HepG2 (cell line): ENCODE measurements around the gene ENDOD1. TPM values are rescaled to one million over a fixed set of nuclear protein-coding genes. Genes with fewer than 3 reads are reported as not detected.
A peak's percentile ranks its signal among the peaks of the same experiment; 100 is the strongest.

Experiments
- ARID5B ChIP-seq: IDR thresholded peaks from 2 replicates; pipeline ENCODE4 v1.4.0; 2020; ENCODE audit warnings: mild to moderate bottlenecking, missing genetic modification reagents
- ASH2L ChIP-seq: fragments of 300-600, 200-600 bp; sonication (generic); IDR thresholded peaks from 2 replicates; pipeline ENCODE4 v1.7.0; 2017; ENCODE audit warnings: low read depth, mild to moderate bottlenecking, moderate library complexity, mixed read lengths, low read length; ENCODE audit not compliant: insufficient read length
- DDIT3 ChIP-seq: sonication (generic); formaldehyde crosslinking; IDR thresholded peaks from 2 replicates; pipeline ENCODE4 v1.4.0; 2020; ENCODE audit warnings: mild to moderate bottlenecking, missing genetic modification reagents
- HNF1B ChIP-seq: sonication (generic); formaldehyde crosslinking; IDR thresholded peaks from 2 replicates; pipeline ENCODE4 v1.5.1; 2020; ENCODE audit warnings: mild to moderate bottlenecking, moderate library complexity, missing genetic modification reagents
- IRF2 ChIP-seq: IDR thresholded peaks from 2 replicates; pipeline ENCODE4 v1.6.1; 2018; ENCODE audit warnings: missing genetic modification reagents, missing compliant biosample characterization
- JUNB ChIP-seq: sonication (generic); formaldehyde crosslinking; IDR thresholded peaks from 2 replicates; pipeline ENCODE4 v1.8.0; 2022; ENCODE audit warnings: missing genetic modification reagents, mild to moderate bottlenecking, borderline replicate concordance
- NFIB ChIP-seq: sonication (generic); formaldehyde crosslinking; IDR thresholded peaks from 2 replicates; pipeline ENCODE4 v1.9.0; 2021; ENCODE audit warnings: missing genetic modification reagents, mild to moderate bottlenecking, borderline replicate concordance
- TEAD2 ChIP-seq: sonication (generic); formaldehyde crosslinking; IDR thresholded peaks from 2 replicates; pipeline ENCODE4 v1.9.0; 2021; ENCODE audit warnings: missing genetic modification reagents
- WIZ ChIP-seq: sonication (generic); formaldehyde crosslinking; IDR thresholded peaks from 2 replicates; pipeline ENCODE4 v1.5.1; 2020; ENCODE audit warnings: mild to moderate bottlenecking, missing genetic modification reagents
- ZBTB40 ChIP-seq, 2 experiments: fragments of 450-650 bp in 1 of 2; sonication (generic) in 1 of 2; formaldehyde crosslinking in 1 of 2; IDR thresholded peaks; 2 replicates each; pipeline versions ENCODE4 v1.6.1 to v1.8.0; 2016 to 2022; ENCODE audit warnings: antibody characterized with exemption in 1 of 2, mild to moderate bottlenecking in 1 of 2, missing genetic modification reagents in 1 of 2
- ZC3H13 ChIP-seq: sonication (generic); formaldehyde crosslinking; IDR thresholded peaks from 2 replicates; pipeline ENCODE4 v1.8.1; 2023; ENCODE audit warnings: mild to moderate bottlenecking, missing genetic modification reagents, moderate library complexity
- ZFY ChIP-seq: sonication (generic); formaldehyde crosslinking; IDR thresholded peaks from 2 replicates; pipeline ENCODE4 v1.4.0; 2020; ENCODE audit warnings: missing genetic modification reagents
- polyA plus RNA-seq, 8 experiments: library from polyadenylated mRNA; depleted of rRNA in 3 of 8; stranded (reverse) in 7 of 8; unstranded in 1 of 8; fragments of >200 nt; fragmentation: Illumina TruSeq in 4 of 8; extraction: Trizol in 4 of 8; gene quantifications; 2 replicates each; pipeline versions ENCODE4 v1.2.1 to v1.2.3, GENCODE V29; 2011 to 2016; ENCODE audit warnings: low read depth in 4 of 8, missing spikeins in 1 of 8, mixed read lengths in 1 of 8; ENCODE audit not compliant: insufficient read depth in 1 of 8
- total RNA-seq, 5 experiments: library from RNA; depleted of rRNA; stranded (reverse); fragments of >200 nt; fragmentation: Illumina TruSeq; extraction: Trizol; gene quantifications; 2 replicates each; pipeline ENCODE4 v1.2.3, GENCODE V29; 2016; ENCODE audit warnings: low read depth in 1 of 5

Gene ENDOD1
- total and polyA plus RNA-seq, 2 of the 13 experiments (the other 11 are each of a cell fraction or from before 2014, with no cell fraction given): 2.0 to 6.8 TPM

- TF ChIP-seq ARID5B (CRISPR knock-in tag): peak; percentile 54
- no peak for TF ChIP-seq TEAD2
- TF ChIP-seq DDIT3 (CRISPR knock-in tag): no peak
- TF ChIP-seq ZBTB40 (IDR thresholded peaks at IDR 0.05): no peak
- 0 out of 2 replicates have a peak, but pooled peaks have one; percentile 19 for TF ChIP-seq ZBTB40 (CRISPR knock-in tag; IDR thresholded peaks at IDR 0.05)
- TF ChIP-seq WIZ (CRISPR knock-in tag): 0 out of 2 replicates have a peak, but pooled peaks have one; percentile 55
- TF ChIP-seq HNF1B (CRISPR knock-in tag): peak; percentile 64; the same call in 1 of the 2 replicates
- TF ChIP-seq ZC3H13: peak; percentile 86
- no peak for TF ChIP-seq NFIB
- TF ChIP-seq ZFY (CRISPR knock-in tag): peak; percentile 77
- TF ChIP-seq ASH2L: peak; percentile 78
- TF ChIP-seq JUNB (CRISPR knock-in tag): no peak
- peak; percentile 56; the same call in 1 of the 2 replicates for TF ChIP-seq IRF2 (CRISPR knock-in tag)
These were observed 22.4 kb upstream of the ENDOD1 start (continued) for GRCh38 chr11:95067039-95067840.
